Superior temporal gyrus (tissue), 1 donor: ENCODE results near the gene GRAMD1B.
A peak's percentile ranks its signal among the peaks of the same experiment; 100 is the strongest.

ENCODE experiments used
- DNase-seq: peaks from one replicate; pipeline ENCODE4 v3.0.0-alpha.2; 2016; ENCODE audit errors: extremely low spot score

The GRAMD1B gene

DNA sequence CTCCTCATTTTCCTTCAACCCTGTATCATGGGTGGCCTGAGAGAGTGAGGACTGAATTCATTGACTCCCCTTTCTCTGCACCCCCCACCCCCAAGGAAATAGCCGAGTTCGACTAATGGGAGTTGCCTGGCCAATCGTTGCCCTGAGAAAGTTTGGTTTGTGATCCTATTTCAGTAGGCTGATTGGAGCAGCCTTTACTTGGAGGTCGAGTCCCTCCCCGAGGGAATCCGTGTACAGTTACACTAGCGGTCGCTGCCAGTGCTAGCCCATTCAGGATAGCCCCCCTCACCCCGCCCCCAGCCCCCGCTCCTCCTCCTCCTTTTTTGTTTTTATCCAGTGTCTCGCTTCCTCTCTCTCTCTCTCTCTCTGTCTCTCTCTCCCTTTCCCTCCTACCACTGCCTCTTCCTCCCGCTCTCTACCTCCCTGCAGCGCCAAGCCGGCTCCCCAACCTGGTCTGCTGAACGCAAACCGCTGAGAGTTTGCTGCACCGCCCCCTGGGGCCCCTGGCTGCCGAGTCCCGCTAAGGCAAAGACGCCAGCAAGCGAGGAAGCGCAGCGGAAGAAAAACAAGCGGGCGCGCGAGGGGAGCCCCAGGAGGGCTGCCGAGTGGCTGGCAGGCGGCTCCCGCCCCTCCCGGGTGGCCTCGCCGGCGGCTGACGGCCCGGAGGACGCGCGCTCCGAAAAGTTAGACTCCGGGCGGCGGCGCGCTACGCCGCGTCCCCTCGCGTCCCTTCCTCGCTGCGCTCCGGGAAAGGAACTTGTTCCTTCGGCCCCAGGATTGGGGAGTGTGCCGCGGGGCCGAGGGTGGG, at the start of gene GRAMD1B:
Gene GRAMD1B, plus strand, starts transcription at position 357 of the 808 bp plus-strand sequence. CDS start 524 bp downstream, outside the sequence.
- DNase-seq = no peak

DNA sequence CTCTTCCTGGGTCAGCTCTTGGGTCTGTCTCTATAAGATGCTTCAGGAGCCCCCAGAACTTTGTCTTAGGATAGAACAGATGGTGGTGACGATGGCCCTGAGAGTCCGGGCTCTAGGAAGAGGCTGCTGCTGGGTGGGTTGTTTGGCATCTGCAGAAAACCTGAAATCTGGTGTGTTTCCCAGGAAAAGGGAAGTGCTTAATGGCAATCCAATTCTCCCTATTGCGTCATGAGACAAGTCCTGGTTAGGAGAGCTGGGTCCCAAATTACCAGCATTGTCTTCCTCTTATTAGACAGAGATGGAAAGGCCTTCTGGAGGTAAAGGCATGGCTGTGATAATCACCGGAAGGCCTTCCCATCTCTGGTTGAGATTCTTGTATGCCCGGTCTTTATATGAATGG, 48.9 kb upstream of the GRAMD1B start:
- no peak for DNase-seq

DNA sequence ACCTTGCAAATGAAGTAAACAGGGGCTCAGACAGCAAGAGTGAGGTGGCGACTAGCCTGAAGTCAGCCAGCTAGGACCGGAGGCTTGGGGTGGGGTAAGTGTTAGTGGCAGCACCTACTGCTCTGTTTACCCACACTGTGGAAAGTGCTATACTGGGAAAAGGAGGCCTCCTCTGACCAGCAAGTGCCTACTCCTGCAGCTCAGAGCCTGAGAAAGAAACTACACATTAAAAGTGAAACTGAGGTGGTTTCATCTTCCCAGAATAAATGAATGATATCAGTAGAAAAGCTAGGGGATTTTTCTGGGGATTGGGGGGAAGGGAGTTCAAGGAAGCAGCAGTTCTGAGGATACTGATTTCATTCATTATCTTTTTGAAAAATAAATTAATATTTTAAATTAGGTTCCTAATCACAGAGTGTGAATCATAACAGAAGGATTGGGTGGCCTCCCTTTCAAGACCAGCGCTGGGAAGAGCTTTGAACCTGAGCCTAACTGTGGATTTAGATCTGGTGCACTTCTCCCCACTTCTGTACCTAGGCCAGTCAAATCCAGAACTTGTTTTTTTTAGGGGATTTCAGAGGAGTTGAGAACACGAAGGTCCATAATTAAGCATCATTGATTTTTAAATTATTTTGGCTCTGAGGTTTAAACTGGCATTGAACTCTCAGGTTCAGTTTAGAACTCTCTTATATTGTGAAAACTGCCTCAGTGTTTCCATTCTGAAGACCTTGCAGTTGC, 48.1 kb upstream of the GRAMD1B start:
- no peak for DNase-seq

DNA sequence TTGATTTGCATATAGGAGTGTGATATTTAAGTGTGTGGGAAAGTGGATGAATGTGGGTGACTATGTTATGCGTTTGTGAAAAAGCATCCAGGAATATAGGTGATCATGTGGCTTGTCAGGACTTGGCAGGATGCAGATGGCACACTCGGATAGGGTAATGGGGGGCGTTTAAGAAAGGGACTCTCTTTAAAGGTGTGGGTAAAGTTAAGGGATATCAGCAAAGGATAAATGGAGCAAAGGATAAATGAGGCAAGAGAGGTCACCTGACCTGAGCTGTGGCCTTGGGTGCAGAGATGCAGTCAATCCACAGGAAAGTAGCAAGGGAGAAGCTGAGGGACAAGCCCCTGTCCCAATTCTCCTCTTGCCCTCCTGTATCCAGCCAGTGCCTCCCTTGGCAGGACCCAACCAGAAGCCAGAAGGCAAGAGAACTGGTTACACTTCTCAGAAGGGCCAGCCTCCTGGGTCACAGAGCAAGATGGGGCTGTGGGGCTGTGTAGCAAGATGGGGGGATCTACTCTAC, 47.5 kb upstream of the GRAMD1B start:
- DNase-seq = no peak

DNA sequence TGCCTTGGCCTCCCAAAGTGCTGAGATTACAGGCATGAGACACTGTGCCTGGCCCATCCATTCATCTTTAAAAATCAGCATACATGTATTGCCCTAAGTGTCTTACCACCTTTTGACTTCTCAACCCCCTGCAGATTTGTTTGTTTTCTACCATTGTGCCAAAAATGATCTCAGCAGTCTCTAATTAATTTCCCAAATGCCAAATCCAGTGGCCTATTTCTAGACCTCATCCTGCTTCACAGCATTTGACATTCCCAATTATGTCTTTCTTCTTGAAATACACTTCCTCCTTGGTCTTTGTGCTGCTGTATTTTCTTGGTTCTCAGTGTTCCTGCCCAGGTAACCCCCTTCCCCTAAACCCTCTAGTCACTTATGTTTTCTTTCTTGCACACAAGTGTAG, 46.0 kb upstream of the GRAMD1B start:
- DNase-seq = no peak

DNA sequence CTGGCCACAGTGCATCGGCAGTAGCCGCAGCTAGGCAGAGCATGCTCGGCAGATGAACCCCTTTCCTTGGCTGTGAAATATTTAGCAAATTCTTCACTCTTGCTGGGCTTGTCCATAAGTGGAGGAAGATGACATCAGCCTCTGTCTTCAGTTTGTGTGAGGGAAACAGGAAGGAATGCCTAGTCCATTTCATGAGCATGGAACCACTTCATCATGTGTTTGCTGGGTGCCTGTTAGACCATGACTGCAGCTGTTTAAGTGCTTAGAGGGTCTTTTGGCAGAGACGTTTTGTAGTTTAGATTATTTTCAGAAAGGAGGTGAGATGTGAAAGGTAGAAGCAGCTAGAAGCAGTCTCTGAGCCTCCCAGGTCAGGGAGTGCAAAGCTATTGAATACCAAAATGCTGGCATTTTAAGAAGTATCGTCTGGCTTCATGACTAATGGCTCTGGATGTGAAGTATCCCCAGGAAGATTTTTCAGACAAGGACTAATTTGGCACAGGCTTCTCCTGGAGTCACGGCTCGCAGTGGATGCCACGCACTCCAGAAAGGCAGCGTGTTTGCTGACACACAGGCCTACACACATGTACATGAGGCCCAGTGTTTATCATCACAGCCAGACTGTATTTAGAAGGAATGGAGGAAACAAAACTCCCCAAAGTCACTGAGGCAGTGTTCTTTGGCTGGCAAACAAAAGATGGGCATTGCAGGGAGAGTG, 43.1 kb upstream of the GRAMD1B start:
- DNase-seq = no peak

DNA sequence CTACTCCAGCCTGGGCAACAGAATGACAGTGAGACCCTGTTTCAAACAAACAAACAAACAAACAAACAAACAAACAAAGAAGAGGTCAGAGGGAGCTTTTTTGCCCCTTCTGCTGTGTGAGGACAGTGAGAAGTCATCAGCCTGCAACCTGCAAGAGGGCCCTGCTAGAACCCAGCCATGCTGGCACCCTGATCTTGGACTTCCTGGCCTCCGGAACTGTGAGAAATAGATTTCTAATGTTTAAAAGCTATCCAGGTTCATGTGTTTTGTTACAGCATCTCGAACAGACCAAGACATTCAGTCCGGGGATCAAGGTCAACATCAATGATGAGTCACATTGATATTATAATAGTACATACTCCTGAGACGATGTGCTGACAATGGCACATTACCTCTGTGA, 41.4 kb upstream of the GRAMD1B start:
- no peak for DNase-seq

DNA sequence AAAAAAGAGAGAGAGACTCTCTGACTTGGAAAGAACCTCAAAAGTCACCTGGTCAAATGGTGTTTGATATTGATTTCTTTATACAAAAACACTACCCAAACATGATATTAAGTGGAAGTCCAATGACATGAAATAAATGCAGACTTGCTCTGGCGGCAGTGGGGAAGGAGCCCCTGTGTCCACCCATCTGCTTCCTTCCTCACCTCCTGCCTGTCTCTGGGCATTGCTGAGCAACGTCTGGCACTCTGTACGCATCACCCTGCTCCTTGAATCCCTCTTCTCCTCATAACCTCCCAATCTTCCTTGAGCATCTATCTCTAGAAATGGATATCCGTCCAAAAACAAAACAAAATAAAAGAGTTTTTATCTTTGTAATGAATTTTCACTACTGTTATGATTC, 39.9 kb upstream of the GRAMD1B start:
- no peak for DNase-seq

DNA sequence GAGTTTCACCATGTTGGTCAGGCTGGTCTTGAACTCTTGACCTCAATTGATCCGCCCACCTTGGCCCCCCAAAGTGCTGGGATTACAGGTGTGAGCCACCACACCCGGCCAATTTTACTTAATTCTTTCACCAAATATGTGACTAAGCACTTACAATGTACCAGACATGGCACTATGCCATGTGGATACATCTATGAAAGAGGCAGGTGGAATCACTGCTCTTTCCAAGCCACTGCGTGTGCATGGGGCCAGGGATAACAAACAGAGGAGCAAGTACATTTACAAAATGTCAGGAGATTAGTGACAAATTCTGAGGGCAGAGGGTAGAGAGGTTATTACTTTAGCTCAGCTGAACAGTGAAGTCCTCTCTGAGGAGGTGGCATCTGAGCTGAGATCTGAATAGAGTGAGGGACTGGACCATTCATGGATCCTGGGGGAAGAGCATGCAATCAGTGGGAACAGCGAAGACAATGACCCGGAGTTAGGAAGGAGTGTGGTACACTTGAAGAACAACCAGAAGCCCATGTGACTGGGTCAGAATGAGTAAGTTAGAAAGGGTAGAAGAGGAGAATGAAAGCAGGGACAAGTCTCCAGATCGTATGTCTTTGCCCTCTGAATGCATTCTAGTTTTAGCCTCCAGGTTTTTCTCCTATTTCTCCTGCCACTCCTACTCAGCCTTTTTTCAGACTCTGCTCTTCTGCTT, 38.3 kb upstream of the GRAMD1B start:
- DNase-seq = no peak

DNA sequence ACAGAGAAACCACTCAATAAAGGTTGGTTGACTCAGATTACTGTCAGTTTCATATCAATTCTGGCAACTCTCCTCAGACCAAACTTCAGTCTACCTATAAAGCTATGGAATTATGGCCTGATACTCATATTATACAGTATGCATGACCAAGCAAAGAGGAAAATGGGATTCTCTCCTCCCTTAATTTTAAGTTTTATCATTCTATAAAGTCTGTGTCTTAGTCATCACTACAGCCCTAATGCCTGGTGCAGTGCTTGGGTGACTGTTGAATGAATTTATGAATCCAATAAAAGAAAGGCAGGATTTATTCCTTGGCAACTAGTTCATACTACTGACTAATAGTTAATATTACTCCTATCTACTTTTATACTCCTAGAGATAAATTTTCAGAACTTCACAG, 37.6 kb upstream of the GRAMD1B start:
- DNase-seq = no peak

DNA sequence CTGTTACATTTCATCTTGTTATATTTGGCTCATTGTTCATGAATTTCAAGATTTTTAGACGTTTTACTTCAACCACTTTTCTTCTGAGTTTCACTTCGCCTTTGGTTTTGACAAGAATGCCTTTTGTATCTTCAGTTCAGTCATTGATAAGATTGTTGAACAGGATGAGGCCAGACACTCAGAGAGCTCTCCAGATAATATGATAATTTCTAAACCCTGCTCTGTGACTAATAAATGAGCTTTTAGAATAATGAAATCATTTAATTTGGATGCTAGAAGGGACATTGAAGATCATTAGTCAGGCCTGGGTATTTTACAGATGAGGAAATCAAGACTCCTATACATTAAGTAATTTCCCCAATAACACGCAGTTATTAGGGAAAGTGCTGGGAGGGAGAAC, 37.2 kb upstream of the GRAMD1B start:
- DNase-seq = no peak

DNA sequence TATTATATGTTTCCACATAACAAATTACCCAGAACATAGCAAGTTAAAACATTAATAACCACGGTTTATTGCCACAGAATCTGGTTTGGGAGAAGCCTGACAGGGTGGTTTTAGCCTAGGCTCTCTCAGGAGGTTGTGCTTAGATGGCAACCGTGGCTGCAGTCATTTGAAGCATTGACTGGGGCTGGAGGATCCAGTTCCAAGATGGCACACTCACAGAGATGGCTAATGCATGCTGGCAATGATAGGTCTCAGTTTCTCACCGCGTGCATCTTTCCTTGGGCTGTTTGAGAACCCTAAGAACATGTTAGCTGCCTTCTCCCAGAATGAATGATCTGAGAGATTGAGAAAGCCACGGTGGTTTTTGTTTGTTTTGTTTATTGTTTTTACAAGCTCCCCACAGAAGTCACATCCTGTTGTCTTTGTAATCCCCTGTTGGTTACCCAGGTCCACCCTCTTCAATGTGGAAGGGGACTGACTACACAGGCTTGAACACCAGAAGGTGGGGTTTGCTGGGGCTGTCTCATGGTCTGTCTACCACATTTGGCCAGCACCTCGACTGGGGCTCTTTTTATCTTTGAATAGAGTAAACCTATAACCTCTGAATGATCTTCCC, 36.6 kb upstream of the GRAMD1B start:
- DNase-seq = no peak

DNA sequence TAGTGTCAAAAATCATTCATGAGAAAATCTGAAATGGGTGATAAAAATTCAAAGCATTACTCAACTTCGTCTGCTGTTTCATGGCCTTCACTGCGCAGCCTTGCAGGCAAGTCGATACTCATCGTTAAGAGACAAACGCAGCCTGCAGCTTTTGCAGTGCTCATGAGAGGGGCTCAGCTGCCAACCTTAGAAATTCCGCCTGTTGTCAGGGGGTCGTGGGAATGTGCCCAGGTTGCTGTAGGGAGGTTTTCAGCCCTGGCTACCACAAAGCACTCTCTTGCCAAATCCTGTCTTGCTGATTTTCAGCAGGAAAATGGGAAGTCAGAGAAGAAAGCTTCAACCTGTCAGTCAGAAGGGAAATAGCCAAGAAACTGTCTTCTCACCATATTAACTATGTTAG, 25.4 kb upstream of the GRAMD1B start:
- no peak for DNase-seq

DNA sequence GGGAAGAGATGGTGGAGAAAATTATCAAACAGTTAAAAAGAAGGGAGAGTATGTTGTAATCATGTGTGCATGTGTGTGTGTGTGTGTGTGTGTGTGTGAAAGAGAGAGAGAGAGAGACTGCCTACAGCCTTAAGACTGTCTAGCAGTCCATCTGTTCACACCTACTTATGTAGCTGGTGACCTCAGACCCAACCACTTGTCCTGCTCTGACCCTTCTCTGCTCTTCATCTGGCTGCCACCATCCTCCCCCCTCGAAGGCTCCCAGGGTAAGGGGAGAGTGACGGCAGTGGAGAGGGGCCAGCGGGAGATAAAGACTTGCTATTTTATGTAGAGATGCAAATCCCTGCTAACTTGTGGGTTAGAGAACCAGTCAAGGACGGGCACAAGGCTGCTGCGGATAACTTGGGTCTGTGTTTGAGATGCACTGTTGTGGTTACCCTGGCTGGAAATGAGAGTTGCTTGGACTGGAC, 24.9 kb upstream of the GRAMD1B start:
- DNase-seq = no peak

DNA sequence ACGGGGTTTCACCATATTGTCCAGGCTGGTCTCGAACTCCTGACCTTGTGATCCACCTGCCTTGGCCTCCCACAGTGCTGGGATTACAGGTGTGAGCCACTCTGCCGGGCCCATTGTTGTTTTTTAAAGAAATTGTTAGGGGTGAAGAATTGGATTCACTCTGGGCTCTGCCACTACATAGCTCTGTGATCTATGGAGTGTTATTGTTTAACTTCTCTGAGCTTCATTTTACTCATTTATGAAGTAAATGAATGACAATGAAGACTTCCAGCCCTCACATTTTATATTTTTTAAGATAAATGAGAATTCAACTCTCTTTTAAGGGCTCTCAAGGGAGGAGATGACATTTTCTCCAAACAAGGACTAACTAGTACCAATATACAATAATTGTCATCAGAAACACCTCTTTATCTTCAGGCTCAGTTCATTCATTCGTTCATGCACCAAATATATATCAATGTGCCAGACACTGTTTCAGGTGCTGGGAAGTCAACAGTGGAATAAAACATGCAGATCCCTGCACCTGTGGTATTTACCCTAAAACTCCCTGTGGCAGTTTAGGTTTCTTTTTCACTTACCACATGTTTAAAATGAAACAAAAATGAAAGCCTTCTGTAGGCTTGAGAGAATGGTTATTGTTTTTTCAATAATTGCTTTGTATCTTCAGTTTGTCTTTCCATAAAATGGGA, 23.5 kb upstream of the GRAMD1B start:
- DNase-seq = no peak

DNA sequence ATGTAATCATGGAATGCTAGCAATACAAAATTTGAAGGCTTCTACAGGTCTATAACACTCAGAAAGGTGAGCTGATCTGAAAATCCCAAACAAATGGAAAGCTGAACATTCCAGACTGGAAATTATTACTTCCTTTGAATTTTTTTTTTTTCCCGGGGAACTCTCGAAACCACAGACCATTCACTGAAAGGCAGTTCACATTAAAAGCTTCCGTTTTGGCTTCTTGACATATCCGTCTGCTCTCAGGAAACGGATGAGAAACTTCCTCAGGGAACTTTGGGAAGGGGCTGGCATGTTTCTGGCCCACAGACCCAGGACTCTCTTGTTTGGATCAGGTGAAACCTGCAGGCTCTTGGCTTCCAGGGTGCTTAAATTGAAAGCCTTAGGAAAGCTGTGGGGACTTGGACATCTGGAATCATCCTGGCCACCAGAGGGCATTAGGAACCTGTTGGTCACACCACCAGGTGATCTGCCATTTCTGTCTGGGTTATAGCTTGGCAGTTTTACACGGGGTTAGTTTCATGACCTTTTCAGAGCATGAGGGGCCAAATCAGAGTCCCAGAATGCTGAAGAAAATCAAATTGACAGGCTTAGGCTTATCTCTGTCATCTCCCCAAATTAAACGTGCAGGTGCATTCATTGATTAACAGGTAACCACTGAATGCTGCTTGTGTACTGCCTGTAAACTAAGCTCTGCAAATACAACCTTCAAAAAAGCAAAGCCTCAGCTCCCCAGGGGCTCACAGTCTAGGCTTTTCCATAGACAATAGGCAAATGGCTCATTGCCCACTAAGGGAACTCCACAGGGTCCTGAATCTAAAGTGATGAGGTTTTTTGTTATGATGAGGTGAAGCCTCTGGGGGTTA, 22.7 kb upstream of the GRAMD1B start:
- DNase-seq = peak; percentile 56

DNA sequence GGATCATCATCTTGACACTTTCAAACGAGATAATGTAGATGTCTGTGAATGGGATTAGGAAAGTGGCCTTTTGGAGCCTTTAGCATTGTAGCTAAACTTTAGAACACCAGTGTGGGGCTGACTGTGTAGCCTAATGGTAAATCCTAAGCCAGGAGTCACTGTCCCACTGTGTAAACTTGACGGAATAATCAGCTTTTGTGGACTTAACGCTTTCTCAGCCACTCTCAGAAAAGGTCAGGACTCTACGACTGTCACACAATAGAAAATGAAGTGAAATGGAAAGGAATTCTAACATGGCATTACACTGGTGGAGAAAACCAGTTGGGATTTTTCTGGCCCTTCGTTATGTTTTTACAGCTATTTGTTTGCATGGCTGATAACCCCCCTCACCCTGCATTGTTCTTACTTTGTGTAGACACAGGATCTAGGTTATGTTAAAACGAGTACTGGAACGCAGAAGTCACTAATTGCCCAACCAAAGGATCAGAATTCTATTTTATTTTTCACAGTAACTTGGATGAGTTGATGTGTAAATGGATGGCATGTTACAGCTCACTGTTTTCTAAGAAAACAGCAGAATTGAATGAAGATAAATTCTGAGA, 22.0 kb upstream of the GRAMD1B start:
- DNase-seq = no peak

DNA sequence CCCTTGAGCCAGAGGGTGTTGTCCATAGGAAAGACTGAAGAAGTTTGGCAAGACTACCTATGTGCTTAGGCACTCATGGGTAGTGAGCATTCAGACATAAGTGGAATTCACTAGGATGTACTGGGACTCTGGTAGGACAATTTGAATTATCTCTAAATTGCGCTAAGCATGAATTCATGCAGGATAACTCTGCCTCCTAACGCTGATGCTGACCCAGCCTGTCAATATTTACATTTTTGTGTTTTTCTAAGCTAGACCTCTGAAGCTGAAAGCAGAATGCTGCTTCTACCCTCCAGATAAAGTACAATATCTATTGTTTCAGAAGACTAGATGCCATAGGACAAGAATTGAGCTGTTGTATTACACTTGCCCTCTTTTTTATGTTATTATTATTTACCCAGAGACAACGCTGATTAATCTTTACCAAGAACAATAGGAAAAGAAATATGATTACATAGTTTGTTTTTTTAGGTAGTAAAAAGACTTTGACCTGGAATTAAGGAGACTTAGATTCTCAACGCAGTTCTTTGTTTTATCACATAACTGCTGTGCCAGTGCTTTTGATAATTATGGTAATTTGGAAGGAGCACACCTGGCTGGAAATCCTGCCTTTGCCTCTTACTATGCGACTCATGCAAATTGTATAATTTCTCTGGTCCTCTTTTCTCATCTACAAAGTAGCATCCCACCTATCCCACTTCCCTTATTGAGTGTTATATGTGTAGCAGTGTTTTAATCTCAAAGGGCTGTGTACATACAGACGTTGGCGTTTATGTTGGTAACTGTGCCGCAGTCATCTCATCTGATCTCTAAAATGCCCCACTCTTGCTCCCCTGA, 21.2 kb upstream of the GRAMD1B start:
- no peak for DNase-seq
